Trophoblast cell (in vitro differentiated cells and primary cell): ENCODE measurements around the gene ASIC5.
A peak's percentile ranks its signal among the peaks of the same experiment; 100 is the strongest.

Source experiments
- DNase-seq, 2 donors: peaks; one replicate each; pipeline ENCODE4 v3.0.0-alpha.2; 2016
- H2AFZ ChIP-seq: 2 replicates; pipeline ENCODE4 v1.6.1; 2013; ENCODE audit warnings: low read length, moderate library complexity, mild to moderate bottlenecking; ENCODE audit not compliant: insufficient read depth, poor library complexity
- H2AK5ac ChIP-seq: 2 replicates; pipeline ENCODE4 v1.6.1; 2013; ENCODE audit warnings: mild to moderate bottlenecking, low read length
- H2BK120ac ChIP-seq: 2 replicates; pipeline ENCODE4 v1.6.1; 2013; ENCODE audit warnings: low read length, mild to moderate bottlenecking, moderate library complexity; ENCODE audit not compliant: insufficient read depth, poor library complexity
- H2BK12ac ChIP-seq: 2 replicates; pipeline ENCODE4 v1.6.1; 2013; ENCODE audit warnings: mild to moderate bottlenecking, low read length, moderate library complexity
- H2BK5ac ChIP-seq: 2 replicates; pipeline ENCODE4 v1.6.1; 2013; ENCODE audit warnings: low read length, low read depth, moderate library complexity, mild to moderate bottlenecking; ENCODE audit not compliant: poor library complexity
- H3K14ac ChIP-seq: 2 replicates; pipeline ENCODE4 v1.6.1; 2013; ENCODE audit warnings: mild to moderate bottlenecking, low read length
- H3K18ac ChIP-seq: 2 replicates; pipeline ENCODE4 v1.6.1; 2013; ENCODE audit warnings: mild to moderate bottlenecking, low read length
- H3K23ac ChIP-seq: 2 replicates; pipeline ENCODE4 v1.6.1; 2013; ENCODE audit warnings: low read length
- H3K27ac ChIP-seq: 2 replicates; pipeline ENCODE4 v1.5.1; 2013; ENCODE audit warnings: low read depth, mild to moderate bottlenecking, inconsistent platforms, low read length, moderate library complexity
- H3K27me3 ChIP-seq: 2 replicates; pipeline ENCODE4 v1.6.1; 2013; ENCODE audit warnings: inconsistent platforms, mild to moderate bottlenecking, low read length, moderate library complexity; ENCODE audit not compliant: insufficient read depth
- H3K36me3 ChIP-seq, 2 experiments: 1 replicate in 1 of 2; 2 replicates in 1 of 2; pipeline ENCODE4 v1.6.1; 2013; ENCODE audit warnings: low read length in 2 of 2, mild to moderate bottlenecking in 2 of 2, moderate library complexity in 1 of 2; ENCODE audit not compliant: insufficient read depth in 2 of 2, control insufficient read depth in 1 of 2
- H3K4ac ChIP-seq: 2 replicates; pipeline ENCODE4 v1.6.1; 2013; ENCODE audit warnings: low read depth, mild to moderate bottlenecking, low read length, moderate library complexity
- H3K4me1 ChIP-seq, 2 experiments: 1 replicate in 1 of 2; 2 replicates in 1 of 2; pipeline ENCODE4 v1.6.1; 2013; ENCODE audit warnings: low read length in 2 of 2, mild to moderate bottlenecking in 2 of 2, moderate library complexity in 1 of 2; ENCODE audit not compliant: insufficient read depth in 2 of 2, control insufficient read depth in 1 of 2
- H3K4me2 ChIP-seq: 2 replicates; pipeline ENCODE4 v1.6.1; 2013; ENCODE audit warnings: inconsistent platforms, mild to moderate bottlenecking, low read length, moderate library complexity
- H3K4me3 ChIP-seq: 2 replicates; pipeline ENCODE4 v1.5.1; 2013; ENCODE audit warnings: mild to moderate bottlenecking, low read depth, low read length, inconsistent platforms
- H3K79me1 ChIP-seq: one replicate; pipeline ENCODE4 v1.6.1; 2013; ENCODE audit warnings: low read length
- H3K79me2 ChIP-seq: 2 replicates; pipeline ENCODE4 v1.6.1; 2013; ENCODE audit warnings: low read length, mild to moderate bottlenecking; ENCODE audit not compliant: control insufficient read depth, insufficient read depth, poor library complexity
- H3K9ac ChIP-seq: 2 replicates; pipeline ENCODE4 v1.6.1; 2013; ENCODE audit warnings: mild to moderate bottlenecking, low read length
- H3K9me3 ChIP-seq: 2 replicates; pipeline ENCODE4 v1.6.1; 2013; ENCODE audit warnings: low read depth, mild to moderate bottlenecking, control low read depth, inconsistent platforms, low read length; ENCODE audit not compliant: insufficient read depth
- H4K12ac ChIP-seq: 2 replicates; pipeline ENCODE4 v1.6.1; 2013; ENCODE audit warnings: low read depth, mild to moderate bottlenecking, low read length, moderate library complexity
- H4K8ac ChIP-seq: 2 replicates; pipeline ENCODE4 v1.6.1; 2013; ENCODE audit warnings: low read depth, mild to moderate bottlenecking, low read length, moderate library complexity
- H4K91ac ChIP-seq: one replicate; pipeline ENCODE4 v1.6.1; 2013; ENCODE audit warnings: low read depth, mild to moderate bottlenecking, low read length, moderate library complexity
- WGBS: extraction: QIAGEN DNeasy Blood & Tissue Kit; methylation state at CpG from one replicate; pipeline ENCODE4 v1.1.7; 2013; ENCODE audit warnings: missing lambda C conversion rate; ENCODE audit not compliant: insufficient read length, insufficient coverage; ENCODE audit errors: extremely low coverage; 5-methylcytosine and 5-hydroxymethylcytosine counted together

Gene ASIC5

GRCh38 chr4:155887847-155888570 is 21.9 kb upstream of the ASIC5 start:
- Histone ChIP-seq H3K36me3 (no peaks in the 10 kb centered on the region), H3K4me2 (no peak overlapping the region), H4K8ac (no peak overlapping the region), H3K4ac (no peak overlapping the region), H3K4me1 (no peaks in the 10 kb centered on the region), H2BK120ac (no peak overlapping the region), H3K9me3 (peaks cover 1% of the 10 kb centered on the region), H2AFZ (no peak overlapping the region), H3K79me1 (no peaks in the 10 kb centered on the region), H3K27ac (no peak overlapping the region), H3K9ac (no peak overlapping the region), H3K23ac (no peak overlapping the region), H3K79me2 (no peaks in the 10 kb centered on the region), H4K91ac (no peak overlapping the region), H2BK5ac (no peak overlapping the region), H2AK5ac (no peak overlapping the region), H3K4me3 (no peak overlapping the region), H3K14ac (no peak overlapping the region), H3K27me3 (no peaks in the 10 kb centered on the region), H3K18ac (no peak overlapping the region), H4K12ac (no peak overlapping the region), H2BK12ac (no peak overlapping the region)
- DNase-seq, result peak; percentile 56 to 74
- no CpG with 5 or more reads among the region's 6 CpGs for WGBS

- Histone ChIP-seq H2AFZ (no peak overlapping the region), H3K27me3 (no peaks in the 10 kb centered on the region), H3K18ac (no peak overlapping the region), H3K79me2 (no peaks in the 10 kb centered on the region), H3K9me3 (peaks cover 1% of the 10 kb centered on the region), H2BK5ac (no peak overlapping the region), H4K8ac (no peak overlapping the region), H3K4ac (no peak overlapping the region), H3K23ac (no peak overlapping the region), H3K14ac (no peak overlapping the region), H3K4me3 (no peak overlapping the region), H3K4me1 (no peaks in the 10 kb centered on the region), H3K36me3 (no peaks in the 10 kb centered on the region), H2BK12ac (no peak overlapping the region), H3K79me1 (no peaks in the 10 kb centered on the region), H2BK120ac (no peak overlapping the region), H3K4me2 (no peak overlapping the region), H4K91ac (no peak overlapping the region), H3K9ac (no peak overlapping the region), H3K27ac (no peak overlapping the region), H4K12ac (no peak overlapping the region), H2AK5ac (no peak overlapping the region)
- no CpG with 5 or more reads among the region's 1 CpG for WGBS
- DNase-seq, result no peak
These were observed 21.0 kb upstream of the ASIC5 start for GRCh38 chr4:155887045-155887444.

GRCh38 chr4:155885666-155886065 is 19.6 kb upstream of the ASIC5 start:
- Histone ChIP-seq H3K79me1 (no peaks in the 10 kb centered on the region), H2BK5ac (no peak overlapping the region), H3K4me2 (no peak overlapping the region), H3K14ac (no peak overlapping the region), H3K79me2 (no peaks in the 10 kb centered on the region), H4K12ac (no peak overlapping the region), H3K9ac (no peak overlapping the region), H3K4ac (no peak overlapping the region), H3K23ac (no peak overlapping the region), H3K27me3 (no peaks in the 10 kb centered on the region), H2BK120ac (no peak overlapping the region), H4K91ac (no peak overlapping the region), H2AK5ac (no peak overlapping the region), H3K4me1 (no peaks in the 10 kb centered on the region), H3K18ac (no peak overlapping the region), H3K4me3 (no peak overlapping the region), H3K27ac (no peak overlapping the region), H4K8ac (no peak overlapping the region), H2BK12ac (no peak overlapping the region), H3K9me3 (no peaks in the 10 kb centered on the region), H3K36me3 (no peaks in the 10 kb centered on the region), H2AFZ (no peak overlapping the region)
- DNase-seq, result no peak
- no CpG with 5 or more reads among the region's 6 CpGs for WGBS

- WGBS, result no CpG with 5 or more reads among the region's 3 CpGs
These were observed 17.8 kb upstream of the ASIC5 start for GRCh38 chr4:155883895-155884294.

More at GRCh38 chr4:155883895-155884294, 17.8 kb upstream of the ASIC5 start:
- no peak overlapping the region for H3K9ac ChIP-seq
- no peak for DNase-seq
- H2AFZ ChIP-seq, result no peak overlapping the region
- no peaks in the 10 kb centered on the region for H3K27me3 ChIP-seq
- H3K4me2 ChIP-seq, result no peak overlapping the region
- H3K4ac ChIP-seq, result no peak overlapping the region
- no peak overlapping the region for H3K14ac ChIP-seq
- H4K8ac ChIP-seq, result no peak overlapping the region
- H3K9me3 ChIP-seq, result no peaks in the 10 kb centered on the region
- no peaks in the 10 kb centered on the region for H3K79me2 ChIP-seq
- no peak overlapping the region for H3K18ac ChIP-seq
- no peak overlapping the region for H2AK5ac ChIP-seq
- no peaks in the 10 kb centered on the region for H3K79me1 ChIP-seq
- no peak overlapping the region for H2BK120ac ChIP-seq
- H3K23ac ChIP-seq, result no peak overlapping the region
- H4K91ac ChIP-seq, result no peak overlapping the region
- no peak overlapping the region for H3K27ac ChIP-seq
- H4K12ac ChIP-seq, result no peak overlapping the region
- no peak overlapping the region for H2BK5ac ChIP-seq
- no peak overlapping the region for H3K4me3 ChIP-seq
- H2BK12ac ChIP-seq, result no peak overlapping the region
- no peaks in the 10 kb centered on the region for H3K36me3 ChIP-seq
- H3K4me1 ChIP-seq, result no peaks in the 10 kb centered on the region
